ENCODE data around the gene VRK2. TPM values are rescaled to one million over a fixed set of nuclear protein-coding genes. Genes with fewer than 3 reads are reported as not detected.

Gene VRK2
- polyA plus RNA-seq, 3 donors: 19.0 to 22.7 (median 19.6) TPM

Other genes with a start within 250 kb of the VRK2 start
- 10 to 100 TPM; 44.9 to 55.9 (median 54.9) TPM for gene FANCL, start 194.5 kb downstream of the VRK2 start, polyA plus RNA-seq (ENCODE audit: insufficient read length in 3 of 3)

All from renal pelvis (tissue), 3 donors.